Osteoblast (primary cell): ENCODE results near the gene MAGI1. TPM values are rescaled to one million over a fixed set of nuclear protein-coding genes. Genes with fewer than 3 reads are reported as not detected.
"Not testable (repeated sequence)": the region's sequence is repeated elsewhere in the genome, so short reads cannot be mapped to it uniquely, and the experiment has no call there.

Experiments used
- DNase-seq: peaks from one replicate; pipeline ENCODE4 v3.0.0; 2011; ENCODE audit warnings: low spot score, mixed read lengths; ENCODE audit not compliant: insufficient read length; ENCODE audit errors: missing footprints
- H2AFZ ChIP-seq: 2 replicates; pipeline ENCODE4 v1.6.0; 2011; ENCODE audit warnings: mild to moderate bottlenecking, low read length
- H3K27ac ChIP-seq: 2 replicates; pipeline ENCODE4 v1.5.1; 2011; ENCODE audit warnings: mild to moderate bottlenecking, low read depth, low read length, moderate library complexity
- H3K27me3 ChIP-seq: 2 replicates; pipeline ENCODE4 v1.6.0; 2012; ENCODE audit warnings: mild to moderate bottlenecking, control low read depth, inconsistent platforms, low read length, moderate library complexity; ENCODE audit not compliant: insufficient read depth
- H3K36me3 ChIP-seq: 2 replicates; pipeline ENCODE4 v1.5.1; 2011; ENCODE audit warnings: mild to moderate bottlenecking, low read length, control low read depth, moderate library complexity; ENCODE audit not compliant: insufficient read depth
- H3K4me1 ChIP-seq: 2 replicates; pipeline ENCODE4 v1.5.1; 2011; ENCODE audit warnings: mild to moderate bottlenecking, low read length, control low read depth, moderate library complexity; ENCODE audit not compliant: insufficient read depth
- H3K4me2 ChIP-seq: 2 replicates; pipeline ENCODE4 v1.6.0; 2011; ENCODE audit warnings: mild to moderate bottlenecking, low read length; ENCODE audit not compliant: insufficient read depth
- H3K4me3 ChIP-seq: fragments of 200-600 bp; sonication (generic); 3 replicates; pipeline ENCODE4 v1.5.1; 2012; ENCODE audit warnings: mild to moderate bottlenecking, low read length, inconsistent platforms; ENCODE audit not compliant: insufficient read depth
- H3K79me2 ChIP-seq: 2 replicates; pipeline ENCODE4 v1.6.0; 2012; ENCODE audit warnings: mild to moderate bottlenecking, low read length, control low read depth, inconsistent platforms; ENCODE audit not compliant: insufficient read depth
- H3K9me3 ChIP-seq: 2 replicates; pipeline ENCODE4 v1.5.1; 2011; ENCODE audit warnings: low read depth, low read length, control low read depth
- H4K20me1 ChIP-seq: 2 replicates; pipeline ENCODE4 v1.6.0; 2012; ENCODE audit warnings: mild to moderate bottlenecking, low read length, control low read depth; ENCODE audit not compliant: insufficient read depth
- CTCF ChIP-seq: IDR thresholded peaks from 2 replicates; pipeline ENCODE4 v1.5.1; 2011; ENCODE audit warnings: mild to moderate bottlenecking, low read depth, low read length, moderate library complexity; ENCODE audit errors: extremely low read depth
- total RNA-seq: library from RNA; depleted of rRNA; stranded (reverse); fragments of >200 nt; gene quantifications from 2 replicates; pipeline ENCODE4 v1.2.3, GENCODE V29; 2012

Gene MAGI1
- total RNA-seq, 1 donor = 66.6 TPM

DNA sequence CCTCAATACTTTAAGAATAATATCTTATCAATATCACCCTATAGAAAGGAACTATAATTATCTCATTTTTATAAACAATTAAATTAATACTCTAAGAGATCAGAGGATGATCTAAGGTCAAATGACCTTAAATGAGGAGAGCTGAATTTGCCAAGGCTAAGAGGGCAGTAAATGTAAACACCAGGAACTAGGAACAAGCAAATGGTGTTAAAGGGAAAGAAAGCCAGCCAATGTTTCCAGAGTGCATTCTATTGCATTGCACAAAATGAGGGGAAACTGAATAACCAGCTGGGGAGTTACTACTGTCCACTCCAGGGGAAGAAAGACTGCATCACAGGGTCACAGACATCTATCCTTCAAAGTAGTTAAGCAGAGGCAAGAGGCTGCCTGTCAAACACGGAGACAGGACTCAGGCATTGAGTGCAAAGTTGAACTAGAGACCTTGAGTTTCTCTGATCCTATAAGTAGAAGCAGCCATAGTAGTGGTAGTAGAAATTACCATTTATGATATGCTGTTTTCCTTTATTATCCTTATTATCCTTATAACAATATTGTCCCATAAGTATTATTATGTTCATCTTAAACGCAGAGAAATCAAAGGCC, 466.4 kb downstream of the MAGI1 start:
- Histone ChIP-seq H4K20me1 (peaks cover 30% of the 10 kb centered on the region), H3K27me3 (no peaks in the 10 kb centered on the region), H3K4me1 (peaks cover 36% of the 10 kb centered on the region), H3K9me3 (no peaks in the 10 kb centered on the region), H3K36me3 (no peaks in the 10 kb centered on the region), H3K27ac (no peak overlapping the region), H2AFZ (no peak overlapping the region), H3K4me2 (no peak overlapping the region), H3K79me2 (peaks cover 14% of the 10 kb centered on the region), H3K4me3 (no peak overlapping the region)
- no peak for TF ChIP-seq CTCF
- DNase-seq = no peak

GRCh38 chr3:65569845-65570405, 468.8 kb downstream of the MAGI1 start:
- Histone ChIP-seq H3K4me1 (peaks cover 14% of the 10 kb centered on the region), H3K79me2 (peaks cover 15% of the 10 kb centered on the region), H3K4me3 (no peak overlapping the region), H4K20me1 (peaks cover 31% of the 10 kb centered on the region), H3K27ac (no peak overlapping the region), H3K36me3 (no peaks in the 10 kb centered on the region), H3K4me2 (no peak overlapping the region), H2AFZ (no peak overlapping the region), H3K9me3 (no peaks in the 10 kb centered on the region), H3K27me3 (no peaks in the 10 kb centered on the region)
- no peak for DNase-seq
- peak; percentile 15 for TF ChIP-seq CTCF

DNA sequence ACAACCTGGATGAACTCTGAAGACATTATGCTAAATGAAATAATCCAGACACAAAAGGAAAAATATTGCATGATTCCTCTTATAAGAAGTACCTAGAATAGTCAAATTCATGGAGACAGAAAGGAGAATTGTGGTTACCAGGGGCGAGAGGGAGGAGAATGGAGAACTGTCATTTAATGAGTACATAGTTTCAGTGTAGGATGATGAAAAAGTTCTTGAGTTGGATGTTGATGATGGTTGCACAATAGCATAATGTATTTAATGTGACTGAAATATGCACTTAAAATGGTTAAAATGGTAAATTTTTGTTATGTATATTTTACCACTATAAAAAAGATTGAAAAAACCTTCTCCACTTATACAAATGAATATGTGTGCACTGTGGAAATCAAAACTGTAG, 469.6 kb downstream of the MAGI1 start:
- H3K79me2 ChIP-seq = peaks cover 20% of the 10 kb centered on the region
- DNase-seq = no peak
- no peak overlapping the region for H2AFZ ChIP-seq
- peaks cover 36% of the 10 kb centered on the region for H4K20me1 ChIP-seq
- H3K4me2 ChIP-seq = no peak overlapping the region
- TF ChIP-seq CTCF = no peak
- peak overlapping the region; percentile 23 for H3K27ac ChIP-seq
- H3K4me1 ChIP-seq = peaks cover 10% of the 10 kb centered on the region
- no peaks in the 10 kb centered on the region for H3K36me3 ChIP-seq
- H3K9me3 ChIP-seq = no peaks in the 10 kb centered on the region
- H3K27me3 ChIP-seq = no peaks in the 10 kb centered on the region
- H3K4me3 ChIP-seq = no peak overlapping the region

DNA sequence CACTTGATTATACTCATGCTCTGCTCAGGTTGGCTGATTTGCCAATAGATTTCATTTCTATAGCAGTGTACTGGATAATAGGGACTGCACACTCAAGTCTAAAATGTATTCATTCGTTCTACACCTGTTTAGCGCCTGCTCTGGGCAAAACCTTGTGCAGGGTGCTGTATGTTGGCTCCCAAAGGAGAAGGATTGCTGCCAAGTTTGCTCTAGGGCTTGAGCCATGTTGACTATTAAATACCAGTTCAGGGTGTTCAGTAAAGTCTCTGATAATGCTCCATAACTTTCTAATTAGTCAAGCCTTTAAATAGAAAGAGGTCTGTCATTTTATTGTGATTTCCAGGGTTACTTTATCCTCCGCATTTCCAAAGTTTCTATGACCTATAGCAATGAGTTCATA, 470.2 kb downstream of the MAGI1 start:
- H3K4me1 ChIP-seq = peaks cover 10% of the 10 kb centered on the region
- H3K79me2 ChIP-seq = peaks cover 20% of the 10 kb centered on the region

DNA sequence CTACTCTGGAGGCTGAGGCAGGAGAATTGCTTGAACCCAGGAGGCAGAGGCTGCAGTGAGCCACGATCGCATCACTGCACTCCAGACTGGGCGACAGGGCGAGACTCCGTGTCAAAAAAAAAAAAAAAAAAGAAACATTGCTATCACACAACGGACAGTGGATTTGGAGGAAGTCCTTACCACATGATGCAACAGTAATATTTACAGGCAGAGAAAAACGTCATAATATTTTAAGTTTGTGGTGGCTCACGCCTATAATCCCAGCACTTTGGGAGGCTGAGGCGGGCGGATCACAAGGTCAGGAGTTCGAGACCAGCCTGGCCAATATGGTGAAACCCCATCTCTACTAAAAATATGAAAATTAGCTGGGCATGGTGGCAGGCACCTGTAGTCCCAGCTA, 473.0 kb downstream of the MAGI1 start:
- H3K4me3 ChIP-seq, DNase-seq, H3K27me3 ChIP-seq, H2AFZ ChIP-seq, H3K27ac ChIP-seq, H3K36me3 ChIP-seq, H3K9me3 ChIP-seq, H3K4me2 ChIP-seq: not testable (repeated sequence)
- Histone ChIP-seq H4K20me1 (peaks cover 46% of the 10 kb centered on the region), H3K79me2 (peaks cover 18% of the 10 kb centered on the region), H3K4me1 (peaks cover 10% of the 10 kb centered on the region)

More for the DNA sequence above, 470.2 kb downstream of the MAGI1 start:
- Histone ChIP-seq H2AFZ (no peak overlapping the region), H3K27ac (peak overlapping the region; percentile 23), H4K20me1 (peaks cover 42% of the 10 kb centered on the region), H3K36me3 (no peaks in the 10 kb centered on the region), H3K9me3 (no peaks in the 10 kb centered on the region), H3K27me3 (no peaks in the 10 kb centered on the region), H3K4me2 (no peak overlapping the region), H3K4me3 (no peak overlapping the region)
- TF ChIP-seq CTCF = no peak
- DNase-seq = no peak
